Neutrophil (primary cell): ENCODE data around the gene SLC36A2.

Experiments used
- H3K27ac ChIP-seq: fragments of 200-600 bp; sonication (generic); 2 replicates; pipeline ENCODE4 v1.5.1; 2016; ENCODE audit warnings: mild to moderate bottlenecking, moderate library complexity
- H3K27me3 ChIP-seq: fragments of 200-600 bp; sonication (generic); 2 replicates; pipeline ENCODE4 v1.6.0; 2016; ENCODE audit warnings: mild to moderate bottlenecking
- H3K36me3 ChIP-seq: fragments of 200-600 bp; sonication (generic); 2 replicates; pipeline ENCODE4 v1.5.1; 2017
- H3K4me1 ChIP-seq, 2 experiments: fragments of 200-600 bp in 1 of 2; sonication (generic) in 1 of 2; 1 replicate in 1 of 2; 2 replicates in 1 of 2; pipeline versions ENCODE4 v1.5.1 to v1.6.1; 2013 to 2016; ENCODE audit warnings: low read depth in 1 of 2, low read length in 1 of 2, mild to moderate bottlenecking in 1 of 2, moderate library complexity in 1 of 2; ENCODE audit not compliant: control insufficient read depth in 1 of 2, insufficient read depth in 1 of 2
- H3K4me3 ChIP-seq, 2 experiments: fragments of 200-600 bp in 1 of 2; sonication (generic) in 1 of 2; 1 replicate in 1 of 2; 2 replicates in 1 of 2; pipeline ENCODE4 v1.5.1; 2013 to 2016; ENCODE audit warnings: low read depth in 1 of 2, low read length in 1 of 2, mild to moderate bottlenecking in 1 of 2, moderate library complexity in 1 of 2
- H3K9me3 ChIP-seq: fragments of 200-600 bp; sonication (generic); 2 replicates; pipeline ENCODE4 v1.5.1; 2016
- CTCF ChIP-seq: fragments of 200-600 bp; sonication (generic); IDR thresholded peaks from 2 replicates; pipeline ENCODE4 v1.5.1; 2016; ENCODE audit warnings: antibody characterized with exemption

SLC36A2 gene

GRCh38 chr5:151327585-151327984 lies 19.8 kb downstream of the SLC36A2 start:
- Histone ChIP-seq H3K27me3 (no peaks in the 10 kb centered on the region), H3K4me3 (no peak overlapping the region), H3K27ac (no peak overlapping the region), H3K9me3 (no peaks in the 10 kb centered on the region), H3K4me1 (no peaks in the 10 kb centered on the region), H3K36me3 (no peaks in the 10 kb centered on the region)
- no peak for TF ChIP-seq CTCF

- no peaks in the 10 kb centered on the region for H3K27me3 ChIP-seq
- H3K9me3 ChIP-seq = no peaks in the 10 kb centered on the region
- no peak overlapping the region for H3K27ac ChIP-seq
- no peaks in the 10 kb centered on the region for H3K4me1 ChIP-seq
- no peak for TF ChIP-seq CTCF
- H3K36me3 ChIP-seq = no peaks in the 10 kb centered on the region
- no peak overlapping the region for H3K4me3 ChIP-seq
Observed at GRCh38 chr5:151326266-151326665, 21.1 kb downstream of the SLC36A2 start.

GRCh38 chr5:151320481-151320880 lies 26.9 kb downstream of the SLC36A2 start:
- no peaks in the 10 kb centered on the region for H3K27me3 ChIP-seq
- no peak overlapping the region for H3K4me3 ChIP-seq
- H3K36me3 ChIP-seq = no peaks in the 10 kb centered on the region
- TF ChIP-seq CTCF = no peak
- H3K27ac ChIP-seq = no peak overlapping the region
- no peaks in the 10 kb centered on the region for H3K4me1 ChIP-seq
- no peaks in the 10 kb centered on the region for H3K9me3 ChIP-seq

- H3K4me1 ChIP-seq = no peaks in the 10 kb centered on the region
- no peaks in the 10 kb centered on the region for H3K36me3 ChIP-seq
- H3K27me3 ChIP-seq = no peaks in the 10 kb centered on the region
- no peak overlapping the region for H3K4me3 ChIP-seq
- no peak for TF ChIP-seq CTCF
- H3K9me3 ChIP-seq = no peaks in the 10 kb centered on the region
- no peak overlapping the region for H3K27ac ChIP-seq
Observed at GRCh38 chr5:151318850-151319732, 28.3 kb downstream of the SLC36A2 start.

GRCh38 chr5:151317871-151318270 lies 29.5 kb downstream of the SLC36A2 start:
- Histone ChIP-seq H3K9me3 (no peaks in the 10 kb centered on the region), H3K4me1 (no peaks in the 10 kb centered on the region), H3K36me3 (no peaks in the 10 kb centered on the region), H3K27ac (no peak overlapping the region), H3K4me3 (no peak overlapping the region), H3K27me3 (no peaks in the 10 kb centered on the region)
- no peak for TF ChIP-seq CTCF
